Measurements from ENCODE around the gene NPY.

The NPY gene

DNA sequence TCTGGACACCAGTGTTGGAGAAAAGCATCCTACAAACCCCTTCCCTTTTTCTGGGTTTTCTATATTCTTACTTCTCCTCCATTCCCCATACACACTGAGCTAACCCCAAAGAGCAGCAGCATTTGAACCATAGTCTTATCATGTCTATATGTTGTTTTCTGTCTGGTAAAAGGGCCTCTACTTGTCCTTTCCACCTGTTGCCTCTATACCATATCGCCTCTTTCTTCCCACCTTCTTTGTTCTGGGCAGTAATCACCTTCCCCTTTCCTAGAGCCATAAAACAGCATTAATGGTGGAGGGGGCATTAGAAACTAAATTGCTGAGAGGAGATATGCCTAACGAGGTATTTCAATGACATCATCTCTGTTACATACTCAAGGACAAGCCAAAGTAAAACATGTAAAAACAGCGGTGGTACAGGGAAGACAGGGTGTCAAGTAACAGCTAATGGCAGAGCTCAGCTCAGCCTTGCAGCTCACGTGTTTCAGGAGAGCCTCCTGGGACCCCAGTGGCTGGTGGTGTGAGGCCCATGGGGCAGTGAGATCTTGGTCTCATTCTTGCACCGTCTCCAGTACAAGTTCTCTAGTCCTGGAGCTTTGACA is 20.6 kb downstream of the NPY start:
- POLR2A ChIA-PET: interaction anchor here (0.5 kb wide), 1 partner anchor 21 kb away, joined by 5 read pairs; no protein-coding TSS in a partner anchor

DNA sequence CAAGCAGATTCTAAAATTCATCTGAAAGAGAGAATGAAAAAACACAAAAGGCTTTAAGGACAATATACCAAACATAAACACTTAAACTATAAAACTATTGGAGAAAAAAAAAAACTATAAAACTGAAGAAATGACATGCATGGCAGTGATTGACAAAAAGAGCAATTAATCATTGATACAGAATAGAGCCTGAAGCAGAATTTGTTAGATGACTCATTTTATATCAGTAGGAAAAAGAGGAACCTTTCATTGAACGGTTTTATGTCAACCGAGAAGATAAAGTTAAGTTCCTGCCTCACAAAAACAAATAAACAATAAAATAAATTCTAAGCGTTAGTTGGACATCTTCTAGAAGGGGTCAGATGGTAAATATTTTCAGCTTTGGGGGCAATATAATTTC is 23.3 kb downstream of the NPY start:
- TF ChIP-seq, protein P1, sequence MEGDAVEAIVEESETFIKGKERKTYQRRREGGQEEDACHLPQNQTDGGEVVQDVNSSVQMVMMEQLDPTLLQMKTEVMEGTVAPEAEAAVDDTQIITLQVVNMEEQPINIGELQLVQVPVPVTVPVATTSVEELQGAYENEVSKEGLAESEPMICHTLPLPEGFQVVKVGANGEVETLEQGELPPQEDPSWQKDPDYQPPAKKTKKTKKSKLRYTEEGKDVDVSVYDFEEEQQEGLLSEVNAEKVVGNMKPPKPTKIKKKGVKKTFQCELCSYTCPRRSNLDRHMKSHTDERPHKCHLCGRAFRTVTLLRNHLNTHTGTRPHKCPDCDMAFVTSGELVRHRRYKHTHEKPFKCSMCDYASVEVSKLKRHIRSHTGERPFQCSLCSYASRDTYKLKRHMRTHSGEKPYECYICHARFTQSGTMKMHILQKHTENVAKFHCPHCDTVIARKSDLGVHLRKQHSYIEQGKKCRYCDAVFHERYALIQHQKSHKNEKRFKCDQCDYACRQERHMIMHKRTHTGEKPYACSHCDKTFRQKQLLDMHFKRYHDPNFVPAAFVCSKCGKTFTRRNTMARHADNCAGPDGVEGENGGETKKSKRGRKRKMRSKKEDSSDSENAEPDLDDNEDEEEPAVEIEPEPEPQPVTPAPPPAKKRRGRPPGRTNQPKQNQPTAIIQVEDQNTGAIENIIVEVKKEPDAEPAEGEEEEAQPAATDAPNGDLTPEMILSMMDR (IDR thresholded peaks at IDR 0.05; ENCODE audit: control extremely low read depth, extremely low read depth, low read depth, missing control alignments): no peak
- ChIA-PET POLR2A (no interaction called here), CTCF (no interaction called here)
- no peak for DNase-seq (ENCODE audit: extremely low spot score)

More for the DNA sequence above, 20.6 kb downstream of the NPY start:
- no peak for DNase-seq (ENCODE audit: extremely low spot score)
- TF ChIP-seq, protein P1 (IDR thresholded peaks at IDR 0.05; ENCODE audit: control extremely low read depth, extremely low read depth, low read depth, missing control alignments): no peak
- CTCF ChIA-PET: interaction anchor here (1.3 kb wide), 1 partner anchor 8 kb away, joined by 3 read pairs; no protein-coding TSS in a partner anchor

DNA sequence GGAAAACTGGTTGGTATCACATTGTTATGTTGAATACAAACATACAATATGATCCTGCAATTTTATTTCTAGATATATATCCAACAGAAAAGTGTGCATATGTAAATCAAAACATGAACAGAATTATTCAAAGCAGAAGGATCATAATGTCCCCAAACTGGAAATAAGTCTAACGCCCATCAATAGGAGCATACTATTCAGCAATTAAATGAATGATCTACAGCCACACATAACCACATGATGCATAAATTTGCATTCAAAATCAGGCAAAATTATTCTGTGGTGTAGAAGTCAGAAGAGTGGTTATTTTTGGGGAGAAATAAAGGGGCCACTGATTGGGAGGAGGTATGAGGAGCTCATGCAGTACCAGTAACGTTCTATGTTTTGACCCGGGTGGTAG is 28.6 kb downstream of the NPY start:
- CTCF ChIA-PET: interaction anchor here (1.0 to 3.6 kb wide), 5 partner anchors 8 to 81 kb away, joined by 3 to 14 read pairs (median 4); no protein-coding TSS in a partner anchor
- no peak for DNase-seq (ENCODE audit: extremely low spot score)
- TF ChIP-seq, protein P1 (IDR thresholded peaks at IDR 0.05; ENCODE audit: control extremely low read depth, extremely low read depth, low read depth, missing control alignments): no peak
- POLR2A ChIA-PET: no interaction called here

DNA sequence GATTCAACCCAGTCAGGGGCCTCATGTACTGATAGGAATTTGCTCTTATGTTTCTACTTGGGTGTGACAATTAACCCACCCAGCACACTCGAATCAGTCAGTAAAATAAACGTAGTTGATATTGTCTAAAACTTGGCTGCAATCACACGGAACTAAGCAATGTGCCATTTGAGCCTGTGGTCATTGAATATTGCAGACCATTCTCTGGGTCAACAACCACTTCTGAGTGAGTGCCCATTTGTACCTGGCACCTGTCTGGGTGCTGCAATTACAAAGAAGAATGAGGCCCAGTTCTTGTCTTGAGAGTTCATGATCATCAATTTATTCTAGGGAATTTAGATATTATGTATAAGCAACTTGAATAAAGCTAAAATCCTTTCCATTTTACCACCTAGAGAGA is 29.8 kb downstream of the NPY start:
- CTCF ChIA-PET: interaction anchor here (1.2 to 3.6 kb wide), 4 partner anchors 9 to 352 kb away, joined by 3 to 14 read pairs (median 6); no protein-coding TSS in a partner anchor
- no peak for DNase-seq (ENCODE audit: extremely low spot score)
- POLR2A ChIA-PET: no interaction called here
- TF ChIP-seq, protein P1 (IDR thresholded peaks at IDR 0.05; ENCODE audit: control extremely low read depth, extremely low read depth, low read depth, missing control alignments): no peak

DNA sequence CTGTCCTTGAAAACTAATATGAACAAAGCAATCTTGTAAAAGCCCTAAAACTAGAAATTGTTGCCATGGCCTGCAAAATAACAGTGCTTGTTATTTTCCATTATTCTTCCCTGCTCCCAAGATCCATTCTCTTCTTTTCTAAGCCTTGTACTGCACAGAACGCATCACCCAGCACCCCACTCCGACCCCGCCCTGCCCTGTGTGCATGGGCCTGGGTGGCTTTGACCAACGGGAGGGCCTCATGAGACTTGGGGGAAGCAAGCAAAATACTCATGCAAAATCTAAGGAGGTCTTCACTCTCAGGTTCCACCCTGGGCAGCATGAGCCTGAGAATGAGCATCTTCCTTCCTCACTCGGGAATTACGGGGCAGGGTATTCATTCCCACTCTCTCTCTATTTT is 32.4 kb downstream of the NPY start:
- POLR2A ChIA-PET: no interaction called here
- TF ChIP-seq, protein P1 (IDR thresholded peaks at IDR 0.05; ENCODE audit: control extremely low read depth, extremely low read depth, low read depth, missing control alignments): no peak
- CTCF ChIA-PET: interaction anchor here (0.9 to 2.3 kb wide), 3 partner anchors 10 to 65 kb away, joined by 3 to 10 read pairs (median 4); no protein-coding TSS in a partner anchor
- no peak for DNase-seq (ENCODE audit: extremely low spot score)

DNA sequence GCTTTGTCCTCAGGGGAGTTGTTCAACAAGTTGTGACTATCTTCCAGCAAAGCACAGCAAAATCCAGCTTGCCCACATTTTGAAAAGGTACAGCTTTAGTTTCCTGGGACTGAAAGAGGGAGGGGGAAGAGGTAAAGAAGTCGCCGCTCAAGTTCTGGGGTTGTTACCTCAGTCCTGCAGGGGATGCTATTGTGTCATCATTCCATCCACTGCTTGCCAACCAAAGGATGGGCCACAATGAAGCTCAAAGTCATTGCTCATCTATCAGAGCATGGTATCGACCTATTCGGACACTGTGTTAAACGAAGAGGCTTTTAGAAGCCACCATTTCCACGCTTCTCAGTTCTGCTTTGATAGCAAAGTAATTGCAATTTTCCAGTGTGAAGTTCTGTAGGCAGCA is 34.3 kb downstream of the NPY start:
- TF ChIP-seq, protein P1 (IDR thresholded peaks at IDR 0.05; ENCODE audit: control extremely low read depth, extremely low read depth, low read depth, missing control alignments): peak; percentile 10
- DNase-seq (ENCODE audit: extremely low spot score): peak; percentile 46
- ChIA-PET POLR2A (no interaction called here), CTCF (interaction anchor here (0.6 to 2.3 kb wide), 11 partner anchors 9 to 348 kb away, joined by 3 to 10 read pairs (median 3); no protein-coding TSS in a partner anchor)

All from GM10248 (cell line).